Pancreas (tissue), 10 donors: ENCODE results near the gene MYEOV. TPM values are rescaled to one million over a fixed set of nuclear protein-coding genes. Genes with fewer than 3 reads are reported as not detected.

ENCODE experiments used
- ATAC-seq, 4 donors: fragments of 200-7000 bp; cut with Tn5 transposase; one replicate each; pipeline versions ENCODE4 v1.8.0 to v1.9.1; 2020; ENCODE audit warnings: mild to moderate bottlenecking in 4 of 4, moderate library complexity in 4 of 4
- DNase-seq, 6 donors: peaks; one replicate each; pipeline ENCODE4 v3.0.0-alpha.2; 2020
- FAIRE-seq: peaks from 2 replicates; lab custom pipeline; 2012; peaks lifted over from hg19 to GRCh38; lab: Jason Lieb, UNC
- H3K27ac ChIP-seq, 4 donors: fragments of 200-600 bp; sonication (generic); 1 replicate in 3 of 4; 2 replicates in 1 of 4; pipeline versions ENCODE4 v1.5.0 to v1.8.0; 2020
- H3K27me3 ChIP-seq, 4 donors: fragments of 200-600 bp; one replicate each; pipeline ENCODE4 v1.8.0; 2021
- H3K36me3 ChIP-seq, 3 donors: fragments of 200-600 bp; sonication (generic) in 1 of 3; one replicate each; pipeline versions ENCODE4 v1.5.0 to v1.8.0; 2020 to 2021
- H3K4me1 ChIP-seq, 3 donors: fragments of 200-600 bp; one replicate each; pipeline ENCODE4 v1.8.0; 2021
- H3K4me3 ChIP-seq, 4 donors: fragments of 200-600 bp; sonication (generic) in 2 of 4; one replicate each; pipeline versions ENCODE4 v1.5.0 to v1.8.0; 2020 to 2021
- H3K9me3 ChIP-seq, 4 donors: fragments of 200-600 bp; one replicate each; pipeline ENCODE4 v1.8.0; 2021
- CTCF ChIP-seq, 4 donors: fragments of 200-600 bp; sonication (generic) in 3 of 4; IDR thresholded peaks; one replicate each; pipeline versions ENCODE4 v1.5.0 to v1.8.0; 2021; ENCODE audit warnings: antibody characterized with exemption in 4 of 4
- WGBS, 2 donors: extraction: QIAGEN DNeasy Blood & Tissue Kit; methylation state at CpG; one replicate each; pipeline ENCODE4 v1.1.7; 2013; 5-methylcytosine and 5-hydroxymethylcytosine counted together
- intact Hi-C, 3 donors: fragments of 100-400 bp; cut with DNase I; formaldehyde crosslinking; loops; one replicate each; pipeline versions ENCODE4 v1.11.1 to v1.14.2; 2022
- polyA plus RNA-seq, 2 donors: library from polyadenylated mRNA; stranded (reverse); fragments of 200-250 nt; gene quantifications; one replicate each; pipeline ENCODE4 v1.2.3, GENCODE V29; 2013
- total RNA-seq, 6 donors: library from RNA; stranded (reverse); fragmentation: NEBNext Ultra II Directional in 4 of 6; extraction: Animal tissue kit (Norgen Biotek cat#: 25700) in 4 of 6; gene quantifications; one replicate each; pipeline versions ENCODE4 v1.2.1 to v1.2.4, GENCODE V29; 2021 to 2023
- donor health status: healthy with polysubstance abuse.
- donor health status: DM: no; HTN: no; CAD: no; lungs with moderate emphysema.
- donor health status: DM: no; HTN: no; CAD: no.
- donor health status: control.
- donor health status: control.
- donor health status: Bipolar disorder and iron deficiency.
- donor health status: DM: yes; HTN: yes; CAD: no.
- donor health status: DM: no; HTN: no; CAD: no.
- donor health status: DM: no; HTN: no; CAD: no.
- donor health status: DM: yes; HTN: yes; CAD: no.

The MYEOV gene
- total and polyA plus RNA-seq, 8 donors = 0.37 to 3.8 (median 3.2) TPM; not detected in 1

GRCh38 chr11:69269926-69270697, 23.8 kb upstream of the MYEOV start:
- 85% methylated on average over 21 of the region's 21 CpGs for WGBS, 2 donors
- DNase-seq = peak in 1 of 6 donors; percentile 57
- Histone ChIP-seq H3K27ac (no peak overlapping the region), H3K4me1 (peaks cover 9 to 12% (median 10%) of the 10 kb centered on the region in 3 donors), H3K36me3 (no peaks in the 10 kb centered on the region), H3K4me3 (no peak overlapping the region), H3K9me3 (no peaks in the 10 kb centered on the region), H3K27me3 (no peaks in the 10 kb centered on the region)
- no peak for ATAC-seq
- no peak for TF ChIP-seq CTCF (IDR thresholded peaks at IDR 0.05)
- no peak for FAIRE-seq
- intact Hi-C loops = no loop called here

GRCh38 chr11:69270941-69271340, 23.0 kb upstream of the MYEOV start:
- no peaks in the 10 kb centered on the region for H3K36me3 ChIP-seq
- FAIRE-seq (no peak), DNase-seq (no peak), ATAC-seq (no peak)
- 94 to 97% methylated on average over 7 of the region's 7 CpGs for WGBS, 2 donors
- H3K27me3 ChIP-seq = no peaks in the 10 kb centered on the region
- H3K27ac ChIP-seq = no peak overlapping the region
- TF ChIP-seq CTCF (IDR thresholded peaks at IDR 0.05) = no peak
- H3K4me1 ChIP-seq = peaks cover 12 to 13% (median 12%) of the 10 kb centered on the region in 3 donors
- H3K4me3 ChIP-seq = no peak overlapping the region
- no peaks in the 10 kb centered on the region for H3K9me3 ChIP-seq
- intact Hi-C loops = no loop called here

- H3K27ac ChIP-seq = no peak overlapping the region
- H3K9me3 ChIP-seq = no peaks in the 10 kb centered on the region
- FAIRE-seq = no peak
- no peak for DNase-seq
- H3K4me3 ChIP-seq = no peak overlapping the region
- no peaks in the 10 kb centered on the region for H3K27me3 ChIP-seq
- 87 to 92% methylated on average over 3 of the region's 3 CpGs for WGBS, 2 donors
- H3K36me3 ChIP-seq = no peaks in the 10 kb centered on the region
- TF ChIP-seq CTCF (IDR thresholded peaks at IDR 0.05) = no peak
- intact Hi-C loops = no loop called here
- peaks cover 18 to 24% (median 19%) of the 10 kb centered on the region in 3 donors for H3K4me1 ChIP-seq
- no peak for ATAC-seq
Measured at GRCh38 chr11:69272055-69272454, 21.9 kb upstream of the MYEOV start.

- peaks cover 27 to 33% (median 28%) of the 10 kb centered on the region in 3 donors for H3K4me1 ChIP-seq
- intact Hi-C loops = no loop called here
- TF ChIP-seq CTCF (IDR thresholded peaks at IDR 0.05) = no peak
- no peaks in the 10 kb centered on the region for H3K36me3 ChIP-seq
- DNase-seq (peak in 1 of 6 donors; percentile 79), ATAC-seq (no peak), FAIRE-seq (no peak)
- 68 to 84% methylated on average over 18 of the region's 18 CpGs for WGBS, 2 donors
- no peaks in the 10 kb centered on the region for H3K27me3 ChIP-seq
- H3K27ac ChIP-seq = peak overlapping the region in 2 of 4 donors; percentile 35 to 66
- no peak overlapping the region for H3K4me3 ChIP-seq
- H3K9me3 ChIP-seq = no peaks in the 10 kb centered on the region
Measured at GRCh38 chr11:69272831-69273485, 21.0 kb upstream of the MYEOV start.
